Measurements from ENCODE around the gene INHBA. TPM values are rescaled to one million over a fixed set of nuclear protein-coding genes. Genes with fewer than 3 reads are reported as not detected.

Gene INHBA
- total and polyA plus RNA-seq, 2 experiments from 2014 or later: 0.94 to 1.3 TPM

DNA sequence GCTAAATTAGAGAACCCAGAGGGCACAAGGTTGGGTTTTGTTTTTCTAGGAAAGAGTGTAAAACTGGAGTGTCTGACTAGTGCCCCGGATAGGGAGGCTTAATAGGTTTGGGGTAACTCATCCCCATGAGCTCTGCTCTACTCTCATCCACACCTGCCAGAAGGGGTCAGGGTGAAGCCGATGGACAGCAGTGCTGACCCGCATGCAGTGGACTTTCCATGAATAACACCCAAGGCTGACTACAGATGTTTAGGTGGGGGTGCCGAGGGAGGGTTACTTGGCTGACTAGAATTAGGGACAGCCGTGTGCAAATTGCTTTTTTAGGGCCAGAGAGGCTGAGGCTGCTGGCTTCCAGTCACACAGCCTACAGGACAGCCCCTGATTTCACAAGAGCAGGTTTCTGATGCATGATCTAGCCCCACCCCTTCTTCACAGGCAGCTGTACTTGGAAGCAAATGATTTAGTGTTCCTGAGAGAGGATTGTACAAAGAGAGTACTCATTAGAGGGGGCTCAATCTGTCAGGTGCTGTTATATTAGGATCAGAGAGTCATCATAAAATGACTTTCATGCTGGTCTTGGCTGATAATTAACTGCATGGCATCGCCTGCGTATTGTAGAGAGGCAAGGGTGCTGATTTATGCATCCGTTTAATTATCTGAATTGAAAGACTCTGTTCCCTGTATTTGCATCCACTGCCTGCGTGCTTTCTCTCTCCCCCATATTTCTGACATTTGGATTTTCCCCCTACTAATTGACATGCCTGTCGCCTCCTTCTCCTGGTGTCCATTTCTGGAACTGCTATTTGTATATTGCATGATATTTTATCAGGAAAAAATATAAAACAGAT, 9.5 kb downstream of the INHBA start:
- H2AFZ ChIP-seq: no peak overlapping the region
- Mint-ChIP-seq H3K4me1 (peaks cover 52% of the 10 kb centered on the region), H3K9me3 (no peaks in the 10 kb centered on the region), H3K27ac (no peak overlapping the region), H3K36me3 (ENCODE audit: low read depth) (no peaks in the 10 kb centered on the region), H3K4me3 (no peak overlapping the region), H3K27me3 (ENCODE audit: insufficient read depth, low read depth, poor library complexity) (peaks cover 3% of the 10 kb centered on the region)
- 0 out of 2 replicates have a peak, but pooled peaks cover 10% of the 10 kb centered on the region for H3K79me2 ChIP-seq (replicated peaks; ENCODE audit: insufficient read depth)
- no peak overlapping the region for H3K4me2 ChIP-seq
- H3K27me3 ChIP-seq (ENCODE audit: insufficient read depth): no peaks in the 10 kb centered on the region
- H3K4me3 ChIP-seq: no peak overlapping the region
- H3K27ac ChIP-seq (ENCODE audit: low read depth): no peak overlapping the region
- peak; percentile 25; the same call in 2 of the 3 replicates for ATAC-seq
- no peaks in the 10 kb centered on the region for H3K36me3 ChIP-seq (ENCODE audit: insufficient read depth)
- no peaks in the 10 kb centered on the region for H4K20me1 ChIP-seq (replicated peaks; ENCODE audit: insufficient read depth)
- H3F3A ChIP-seq (replicated peaks; ENCODE audit: low read depth): no peaks in the 10 kb centered on the region
- no peak for DNase-seq (ENCODE audit: low spot score)
- no peaks in the 10 kb centered on the region for H3K9me2 ChIP-seq (ENCODE audit: insufficient read depth)
- H3K4me1 ChIP-seq (ENCODE audit: insufficient read depth): peaks cover 53% of the 10 kb centered on the region
- no peak for TF ChIP-seq JUNB (IDR thresholded peaks at IDR 0.05; ENCODE audit: unreplicated experiment)
- TF ChIP-seq, protein P1, sequence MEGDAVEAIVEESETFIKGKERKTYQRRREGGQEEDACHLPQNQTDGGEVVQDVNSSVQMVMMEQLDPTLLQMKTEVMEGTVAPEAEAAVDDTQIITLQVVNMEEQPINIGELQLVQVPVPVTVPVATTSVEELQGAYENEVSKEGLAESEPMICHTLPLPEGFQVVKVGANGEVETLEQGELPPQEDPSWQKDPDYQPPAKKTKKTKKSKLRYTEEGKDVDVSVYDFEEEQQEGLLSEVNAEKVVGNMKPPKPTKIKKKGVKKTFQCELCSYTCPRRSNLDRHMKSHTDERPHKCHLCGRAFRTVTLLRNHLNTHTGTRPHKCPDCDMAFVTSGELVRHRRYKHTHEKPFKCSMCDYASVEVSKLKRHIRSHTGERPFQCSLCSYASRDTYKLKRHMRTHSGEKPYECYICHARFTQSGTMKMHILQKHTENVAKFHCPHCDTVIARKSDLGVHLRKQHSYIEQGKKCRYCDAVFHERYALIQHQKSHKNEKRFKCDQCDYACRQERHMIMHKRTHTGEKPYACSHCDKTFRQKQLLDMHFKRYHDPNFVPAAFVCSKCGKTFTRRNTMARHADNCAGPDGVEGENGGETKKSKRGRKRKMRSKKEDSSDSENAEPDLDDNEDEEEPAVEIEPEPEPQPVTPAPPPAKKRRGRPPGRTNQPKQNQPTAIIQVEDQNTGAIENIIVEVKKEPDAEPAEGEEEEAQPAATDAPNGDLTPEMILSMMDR (conservative IDR thresholded peaks at IDR 0.05; ENCODE audit: low read depth in 2 of 2): peak; percentile 27 to 48; a peak in 3 of 4 replicates

DNA sequence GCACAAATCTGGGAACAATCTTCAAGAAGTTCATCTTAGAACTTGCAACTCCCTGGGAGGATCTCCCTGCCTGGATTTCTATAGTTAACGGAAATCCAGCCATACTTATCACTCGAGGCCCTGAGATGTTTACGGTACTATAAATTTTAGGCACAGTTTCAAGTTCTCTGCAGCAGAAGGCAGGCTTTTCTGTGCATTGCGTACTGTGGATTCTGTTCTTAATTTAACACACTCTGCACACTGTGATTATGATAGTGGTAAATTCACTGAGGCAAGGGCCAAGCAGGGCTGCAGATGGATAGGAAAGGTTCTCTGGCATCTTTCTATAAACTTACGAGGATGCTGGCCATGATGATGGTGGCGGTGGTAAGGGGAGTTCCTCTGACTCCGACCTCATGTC, 10.6 kb downstream of the INHBA start:
- H3K4me1 Mint-ChIP-seq: peaks cover 53% of the 10 kb centered on the region
- no peaks in the 10 kb centered on the region for H4K20me1 ChIP-seq (replicated peaks; ENCODE audit: insufficient read depth)
- H3K4me1 ChIP-seq (ENCODE audit: insufficient read depth): peaks cover 52% of the 10 kb centered on the region
- no peaks in the 10 kb centered on the region for H3K36me3 Mint-ChIP-seq (ENCODE audit: low read depth)
- ATAC-seq (no peak), DNase-seq (ENCODE audit: low spot score) (no peak)
- no peak overlapping the region for H3K4me2 ChIP-seq
- H3K36me3 ChIP-seq (ENCODE audit: insufficient read depth): no peaks in the 10 kb centered on the region
- no peaks in the 10 kb centered on the region for H3K27me3 ChIP-seq (ENCODE audit: insufficient read depth)
- no peak overlapping the region for H2AFZ ChIP-seq
- H3K9me3 Mint-ChIP-seq: no peaks in the 10 kb centered on the region
- H3K4me3 ChIP-seq: no peak overlapping the region
- no peaks in the 10 kb centered on the region for H3F3A ChIP-seq (replicated peaks; ENCODE audit: low read depth)
- no peaks in the 10 kb centered on the region for H3K9me2 ChIP-seq (ENCODE audit: insufficient read depth)
- peaks cover 3% of the 10 kb centered on the region for H3K27me3 Mint-ChIP-seq (ENCODE audit: insufficient read depth, low read depth, poor library complexity)
- TF ChIP-seq JUNB (IDR thresholded peaks at IDR 0.05; ENCODE audit: unreplicated experiment): no peak
- no peak for TF ChIP-seq STAT1 (IDR thresholded peaks at IDR 0.05; ENCODE audit: unreplicated experiment)
- TF ChIP-seq POLR2AphosphoS5 (IDR thresholded peaks at IDR 0.05; ENCODE audit: low read depth): no peak
- TF ChIP-seq, protein P2, sequence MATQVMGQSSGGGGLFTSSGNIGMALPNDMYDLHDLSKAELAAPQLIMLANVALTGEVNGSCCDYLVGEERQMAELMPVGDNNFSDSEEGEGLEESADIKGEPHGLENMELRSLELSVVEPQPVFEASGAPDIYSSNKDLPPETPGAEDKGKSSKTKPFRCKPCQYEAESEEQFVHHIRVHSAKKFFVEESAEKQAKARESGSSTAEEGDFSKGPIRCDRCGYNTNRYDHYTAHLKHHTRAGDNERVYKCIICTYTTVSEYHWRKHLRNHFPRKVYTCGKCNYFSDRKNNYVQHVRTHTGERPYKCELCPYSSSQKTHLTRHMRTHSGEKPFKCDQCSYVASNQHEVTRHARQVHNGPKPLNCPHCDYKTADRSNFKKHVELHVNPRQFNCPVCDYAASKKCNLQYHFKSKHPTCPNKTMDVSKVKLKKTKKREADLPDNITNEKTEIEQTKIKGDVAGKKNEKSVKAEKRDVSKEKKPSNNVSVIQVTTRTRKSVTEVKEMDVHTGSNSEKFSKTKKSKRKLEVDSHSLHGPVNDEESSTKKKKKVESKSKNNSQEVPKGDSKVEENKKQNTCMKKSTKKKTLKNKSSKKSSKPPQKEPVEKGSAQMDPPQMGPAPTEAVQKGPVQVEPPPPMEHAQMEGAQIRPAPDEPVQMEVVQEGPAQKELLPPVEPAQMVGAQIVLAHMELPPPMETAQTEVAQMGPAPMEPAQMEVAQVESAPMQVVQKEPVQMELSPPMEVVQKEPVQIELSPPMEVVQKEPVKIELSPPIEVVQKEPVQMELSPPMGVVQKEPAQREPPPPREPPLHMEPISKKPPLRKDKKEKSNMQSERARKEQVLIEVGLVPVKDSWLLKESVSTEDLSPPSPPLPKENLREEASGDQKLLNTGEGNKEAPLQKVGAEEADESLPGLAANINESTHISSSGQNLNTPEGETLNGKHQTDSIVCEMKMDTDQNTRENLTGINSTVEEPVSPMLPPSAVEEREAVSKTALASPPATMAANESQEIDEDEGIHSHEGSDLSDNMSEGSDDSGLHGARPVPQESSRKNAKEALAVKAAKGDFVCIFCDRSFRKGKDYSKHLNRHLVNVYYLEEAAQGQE (IDR thresholded peaks at IDR 0.05; ENCODE audit: unreplicated experiment): no peak
- no peak for TF ChIP-seq NANOG (IDR thresholded peaks at IDR 0.05; ENCODE audit: borderline replicate concordance)
- H3K27ac Mint-ChIP-seq: no peak overlapping the region
- H3K27ac ChIP-seq (ENCODE audit: low read depth): no peak overlapping the region
- no peak overlapping the region for H3K4me3 Mint-ChIP-seq
- H3K79me2 ChIP-seq (replicated peaks; ENCODE audit: insufficient read depth): 0 out of 2 replicates have a peak, but pooled peaks cover under 1% of the 10 kb centered on the region
